HEK293 (cell line): ENCODE measurements around the gene TTC33.

Experiments
- CTCF ChIA-PET: fragments of 350-600 bp; formaldehyde crosslinking; extraction: SDS; loops from one replicate; lab custom pipeline; 2021; ENCODE audit warnings: antibody characterized with exemption; lab: Yijun Ruan, JAX
- POLR2A ChIA-PET: fragments of 300-600 bp; formaldehyde crosslinking; extraction: SDS; loops from one replicate; lab custom pipeline; 2020; ENCODE audit warnings: antibody characterized with exemption, inconsistent platforms; lab: Yijun Ruan, JAX
- H3K27ac ChIP-seq: fragments of 200-500 bp; sonication (Bioruptor generic); 2 replicates; pipeline ENCODE4 v1.5.1; 2014; ENCODE audit warnings: low read depth, low read length, control low read depth, inconsistent platforms; ENCODE audit errors: extremely low read depth
- H3K36me3 ChIP-seq, 2 experiments: fragments of 200-500 bp in 1 of 2; sonication (Bioruptor generic) in 1 of 2; 1 replicate in 1 of 2; 2 replicates in 1 of 2; pipeline ENCODE4 v1.5.1; 2014 to 2017; ENCODE audit warnings: inconsistent platforms in 2 of 2, low read length in 2 of 2; ENCODE audit not compliant: control insufficient read depth in 2 of 2, insufficient read depth in 1 of 2
- H3K4me1 ChIP-seq: fragments of 200-500 bp; sonication (Bioruptor generic); 2 replicates; pipeline ENCODE4 v1.5.1; 2014; ENCODE audit warnings: mild to moderate bottlenecking, low read length, inconsistent platforms; ENCODE audit not compliant: control insufficient read depth, insufficient read depth
- H3K4me3 ChIP-seq: 2 replicates; pipeline ENCODE4 v1.5.1; 2011; ENCODE audit warnings: low read depth, mild to moderate bottlenecking, control low read depth, low read length, moderate library complexity
- H3K9me3 ChIP-seq: fragments of 200-500 bp; sonication (Bioruptor generic); 2 replicates; pipeline ENCODE4 v1.5.1; 2014; ENCODE audit warnings: low read depth, low read length, inconsistent platforms; ENCODE audit not compliant: control insufficient read depth, insufficient read depth
- GLI2 ChIP-seq: fragments of 450-650 bp; formaldehyde crosslinking; IDR thresholded peaks from 2 replicates; pipeline ENCODE4; 2017; ENCODE audit warnings: missing biosample characterization, missing genetic modification characterization, low read depth, borderline replicate concordance
- KLF1 ChIP-seq: fragments of 450-650 bp; formaldehyde crosslinking; IDR thresholded peaks from 2 replicates; pipeline ENCODE4 v1.5.1; 2016; ENCODE audit warnings: missing biosample characterization, missing genetic modification characterization
- KLF7 ChIP-seq: fragments of 450-650 bp; formaldehyde crosslinking; IDR thresholded peaks from 2 replicates; pipeline ENCODE4 v1.5.1; 2016; ENCODE audit warnings: missing biosample characterization, missing genetic modification characterization, borderline replicate concordance
- SCRT1 ChIP-seq: fragments of 450-650 bp; formaldehyde crosslinking; IDR thresholded peaks from 2 replicates; pipeline ENCODE4 v1.5.1; 2016; ENCODE audit warnings: missing biosample characterization, missing genetic modification characterization, borderline replicate concordance
- ZBTB1 ChIP-seq: fragments of 450-650 bp; formaldehyde crosslinking; IDR thresholded peaks from 2 replicates; pipeline ENCODE4 v1.5.1; 2016; ENCODE audit warnings: missing biosample characterization, missing genetic modification characterization
- ZBTB17 ChIP-seq: fragments of 450-650 bp; formaldehyde crosslinking; IDR thresholded peaks from 2 replicates; pipeline ENCODE4 v1.5.1; 2016; ENCODE audit warnings: missing biosample characterization, missing genetic modification characterization
- ZEB2 ChIP-seq: fragments of 450-650 bp; formaldehyde crosslinking; IDR thresholded peaks from 2 replicates; pipeline ENCODE4 v1.5.1; 2016; ENCODE audit warnings: missing biosample characterization, missing genetic modification characterization
- ZNF121 ChIP-seq: fragments of 450-650 bp; formaldehyde crosslinking; IDR thresholded peaks from 2 replicates; pipeline ENCODE4 v1.5.1; 2016; ENCODE audit warnings: missing biosample characterization, missing genetic modification characterization
- ZNF140 ChIP-seq: fragments of 450-650 bp; formaldehyde crosslinking; IDR thresholded peaks from 2 replicates; pipeline ENCODE4 v1.5.1; 2016; ENCODE audit warnings: missing biosample characterization, missing genetic modification characterization
- ZNF146 ChIP-seq: fragments of 450-650 bp; formaldehyde crosslinking; IDR thresholded peaks from 2 replicates; pipeline ENCODE4 v1.5.1; 2016; ENCODE audit warnings: missing biosample characterization, missing genetic modification characterization
- ZNF214 ChIP-seq: fragments of 450-650 bp; formaldehyde crosslinking; IDR thresholded peaks from 2 replicates; pipeline ENCODE4 v1.5.1; 2017; ENCODE audit warnings: missing biosample characterization, mild to moderate bottlenecking, missing genetic modification characterization, borderline replicate concordance
- ZNF391 ChIP-seq: fragments of 450-650 bp; formaldehyde crosslinking; IDR thresholded peaks from 2 replicates; pipeline ENCODE4 v1.5.1; 2016; ENCODE audit warnings: low read depth, missing biosample characterization, missing genetic modification characterization, borderline replicate concordance
- ZNF404 ChIP-seq: fragments of 450-650 bp; formaldehyde crosslinking; IDR thresholded peaks from 2 replicates; pipeline ENCODE4 v1.5.1; 2017; ENCODE audit warnings: missing biosample characterization, missing genetic modification characterization
- ZNF510 ChIP-seq: fragments of 450-650 bp; formaldehyde crosslinking; IDR thresholded peaks from 2 replicates; pipeline ENCODE4 v1.5.1; 2018; ENCODE audit warnings: mild to moderate bottlenecking, missing genetic modification characterization, missing biosample characterization; ENCODE audit not compliant: insufficient replicate concordance
- ZNF514 ChIP-seq: fragments of 450-650 bp; formaldehyde crosslinking; IDR thresholded peaks from 2 replicates; pipeline ENCODE4 v1.5.1; 2016; ENCODE audit warnings: missing biosample characterization, missing genetic modification characterization
- ZNF521 ChIP-seq: fragments of 450-650 bp; formaldehyde crosslinking; IDR thresholded peaks from 2 replicates; pipeline ENCODE4 v1.5.1; 2017; ENCODE audit warnings: missing biosample characterization, mild to moderate bottlenecking, missing genetic modification characterization
- ZNF548 ChIP-seq: fragments of 450-650 bp; formaldehyde crosslinking; IDR thresholded peaks from 2 replicates; pipeline ENCODE4 v1.5.1; 2016; ENCODE audit warnings: missing biosample characterization, missing genetic modification characterization
- ZNF610 ChIP-seq: fragments of 450-650 bp; formaldehyde crosslinking; IDR thresholded peaks from 2 replicates; pipeline ENCODE4 v1.5.1; 2016; ENCODE audit warnings: missing biosample characterization, missing genetic modification characterization, borderline replicate concordance
- ZNF623 ChIP-seq: fragments of 450-650 bp; formaldehyde crosslinking; IDR thresholded peaks from 2 replicates; pipeline ENCODE4 v1.5.1; 2016; ENCODE audit warnings: missing biosample characterization, missing genetic modification characterization
- ZNF776 ChIP-seq: fragments of 450-650 bp; formaldehyde crosslinking; IDR thresholded peaks from 2 replicates; pipeline ENCODE4 v1.5.0; 2017; ENCODE audit warnings: missing biosample characterization, missing genetic modification characterization, borderline replicate concordance
- ZNF777 ChIP-seq: fragments of 450-650 bp; formaldehyde crosslinking; IDR thresholded peaks from 2 replicates; pipeline ENCODE4 v1.5.1; 2017; ENCODE audit warnings: missing biosample characterization, missing genetic modification characterization, borderline replicate concordance
- ZNF837 ChIP-seq: fragments of 450-650 bp; formaldehyde crosslinking; IDR thresholded peaks from 2 replicates; pipeline ENCODE4 v1.5.1; 2016; ENCODE audit warnings: missing biosample characterization, missing genetic modification characterization
- ZSCAN30 ChIP-seq: fragments of 450-650 bp; IDR thresholded peaks from 2 replicates; pipeline ENCODE4 v1.5.1; 2018; ENCODE audit warnings: missing biosample characterization, mild to moderate bottlenecking, missing genetic modification characterization, moderate library complexity
- ZXDB ChIP-seq: fragments of 450-650 bp; formaldehyde crosslinking; IDR thresholded peaks from 2 replicates; pipeline ENCODE4 v1.5.1; 2016; ENCODE audit warnings: missing biosample characterization, missing genetic modification characterization
- TF ChIP-seq, protein P1 (sequence below): sonication (generic); formaldehyde crosslinking; IDR thresholded peaks from 2 replicates; pipeline ENCODE4 v1.8.1; 2022; ENCODE audit warnings: mild to moderate bottlenecking, moderate library complexity, missing genetic modification reagents

The TTC33 gene

DNA sequence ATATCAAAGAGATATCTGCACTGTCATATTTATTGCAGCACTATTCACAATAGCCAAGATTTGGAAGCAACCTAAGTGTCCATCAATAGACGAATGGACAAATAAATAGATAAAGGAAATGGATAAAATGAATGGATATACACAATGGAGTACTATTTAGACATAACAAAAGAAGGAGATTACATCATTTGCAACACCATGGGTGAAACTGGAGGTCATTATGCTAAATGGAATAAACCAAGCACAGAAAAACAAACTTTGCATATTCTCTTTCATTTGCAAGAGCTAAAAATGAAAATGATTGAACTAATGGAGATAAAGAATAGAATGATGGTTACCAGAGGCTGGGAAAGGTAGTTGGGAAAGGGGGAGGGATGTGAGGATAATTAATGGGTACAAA is 231.1 kb downstream of the TTC33 start:
- CTCF ChIA-PET, result no interaction called here
- H3K4me3 ChIP-seq, result no peak overlapping the region
- H3K27ac ChIP-seq, result no peak overlapping the region
- POLR2A ChIA-PET, result no interaction called here
- H3K9me3 ChIP-seq, result no peaks in the 10 kb centered on the region
- no peaks in the 10 kb centered on the region for H3K36me3 ChIP-seq
- TF ChIP-seq ZNF140 (tag by site-specific recombination) (no peak), GLI2 (tag by site-specific recombination) (no peak), ZNF391 (tag by site-specific recombination) (no peak), ZNF214 (tag by site-specific recombination) (no peak), ZNF514 (tag by site-specific recombination) (no peak), ZNF146 (tag by site-specific recombination) (no peak), ZNF610 (tag by site-specific recombination) (no peak)
- TF ChIP-seq, protein P1, sequence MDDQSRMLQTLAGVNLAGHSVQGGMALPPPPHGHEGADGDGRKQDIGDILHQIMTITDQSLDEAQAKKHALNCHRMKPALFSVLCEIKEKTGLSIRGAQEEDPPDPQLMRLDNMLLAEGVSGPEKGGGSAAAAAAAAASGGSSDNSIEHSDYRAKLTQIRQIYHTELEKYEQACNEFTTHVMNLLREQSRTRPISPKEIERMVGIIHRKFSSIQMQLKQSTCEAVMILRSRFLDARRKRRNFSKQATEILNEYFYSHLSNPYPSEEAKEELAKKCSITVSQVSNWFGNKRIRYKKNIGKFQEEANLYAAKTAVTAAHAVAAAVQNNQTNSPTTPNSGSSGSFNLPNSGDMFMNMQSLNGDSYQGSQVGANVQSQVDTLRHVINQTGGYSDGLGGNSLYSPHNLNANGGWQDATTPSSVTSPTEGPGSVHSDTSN, result no peak
- H3K4me1 ChIP-seq, result no peaks in the 10 kb centered on the region

DNA sequence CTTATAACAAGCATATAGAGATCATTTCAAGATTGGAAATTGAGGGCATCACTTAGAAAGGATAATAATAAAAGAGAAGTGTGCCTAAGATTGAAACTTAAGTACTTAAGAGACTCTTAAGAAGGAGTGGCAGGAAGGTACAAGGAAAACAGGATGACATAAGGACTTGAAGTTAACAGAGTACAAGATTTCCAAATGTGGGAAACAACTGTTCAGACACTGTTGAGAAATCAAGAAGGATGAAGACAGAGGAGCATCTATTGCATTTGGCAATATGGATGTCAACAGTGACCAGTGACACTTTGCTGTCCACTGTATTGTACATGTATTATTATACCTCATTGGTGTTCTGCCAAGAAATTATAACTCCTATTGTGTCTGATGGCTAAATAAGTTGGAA is 233.8 kb downstream of the TTC33 start:
- CTCF ChIA-PET, result interaction anchor here (0.6 kb wide), 1 partner anchor 358 kb away, joined by 3 read pairs; no protein-coding TSS in a partner anchor
- Histone ChIP-seq H3K27ac (no peak overlapping the region), H3K4me3 (no peak overlapping the region), H3K36me3 (no peaks in the 10 kb centered on the region)
- POLR2A ChIA-PET, result no interaction called here
- TF ChIP-seq ZBTB1 (tag by site-specific recombination) (no peak), ZNF121 (tag by site-specific recombination) (no peak), ZNF521 (no peak), ZNF776 (no peak), ZNF548 (tag by site-specific recombination) (no peak), ZNF837 (no peak)
- TF ChIP-seq, all 188 proteins: peak for 0
- H3K4me1 ChIP-seq, result no peaks in the 10 kb centered on the region
- H3K9me3 ChIP-seq, result no peaks in the 10 kb centered on the region

DNA sequence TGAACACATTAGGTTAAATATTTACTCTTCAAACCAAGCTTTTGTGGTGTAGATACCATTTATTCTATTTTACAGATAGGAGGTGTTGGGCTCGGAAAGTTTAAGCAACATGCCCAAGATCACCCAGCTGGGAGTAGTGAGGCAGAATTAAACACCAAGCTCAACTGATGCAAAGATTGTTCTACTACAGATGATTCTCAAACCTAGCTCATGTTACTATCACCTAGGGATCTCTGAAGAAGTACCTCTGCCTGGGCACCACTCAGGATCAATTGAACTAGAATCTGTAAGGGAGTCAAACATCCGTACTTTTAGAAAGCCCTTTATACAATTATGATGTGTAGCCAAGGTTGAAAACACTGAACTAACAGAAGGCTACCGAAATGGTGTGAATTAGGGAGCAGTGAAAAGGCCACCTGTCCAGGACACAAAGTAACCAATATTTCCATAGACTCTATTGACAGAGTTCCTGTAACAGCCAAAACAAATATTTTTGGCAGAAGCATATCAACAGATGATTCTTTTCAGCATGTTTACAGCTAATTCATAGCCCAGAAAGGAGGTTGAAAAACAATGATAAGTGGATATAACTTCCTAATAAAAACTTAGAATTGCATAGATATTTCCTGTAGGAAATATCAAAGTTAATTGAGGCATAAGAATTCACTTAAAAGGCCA is 234.5 kb downstream of the TTC33 start:
- H3K9me3 ChIP-seq, result no peaks in the 10 kb centered on the region
- H3K4me3 ChIP-seq, result no peak overlapping the region
- CTCF ChIA-PET, result interaction anchor here (0.6 to 0.7 kb wide), 2 partner anchors 10 to 359 kb away, joined by 3 to 4 read pairs; no protein-coding TSS in a partner anchor
- POLR2A ChIA-PET, result no interaction called here
- H3K27ac ChIP-seq, result no peak overlapping the region
- no peak for TF ChIP-seq ZBTB17 (tag by site-specific recombination)
- TF ChIP-seq, protein P1, result no peak
- TF ChIP-seq, all 188 proteins: peak for 0
- H3K4me1 ChIP-seq, result no peaks in the 10 kb centered on the region
- H3K36me3 ChIP-seq, result no peaks in the 10 kb centered on the region

DNA sequence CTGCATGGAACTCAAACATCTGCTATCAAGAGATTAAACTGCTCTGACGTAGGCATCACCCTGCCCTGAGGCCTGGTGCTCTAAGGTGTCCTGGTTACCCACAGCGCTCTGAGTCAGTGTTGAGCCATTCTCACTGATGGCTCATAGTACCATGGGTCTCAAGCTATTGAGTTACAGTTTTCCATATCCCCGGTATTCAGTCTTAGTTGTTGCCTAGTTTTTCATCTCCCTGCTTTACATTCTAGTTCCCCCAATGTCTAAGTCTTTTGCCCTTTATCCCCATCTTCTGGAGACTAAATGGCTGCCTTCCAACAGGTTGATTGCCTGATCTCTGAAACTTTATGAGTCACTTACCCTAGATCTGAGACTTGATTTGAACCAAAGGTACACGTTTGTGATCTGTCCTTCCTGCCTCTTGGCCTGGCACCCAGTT is 237.3 kb downstream of the TTC33 start:
- no peaks in the 10 kb centered on the region for H3K9me3 ChIP-seq
- ChIA-PET POLR2A (no interaction called here), CTCF (interaction anchor here (0.6 kb wide), 1 partner anchor 797 kb away, joined by 3 read pairs; no protein-coding TSS in a partner anchor)
- TF ChIP-seq KLF7 (tag by site-specific recombination), result no peak
- TF ChIP-seq KLF1 (tag by site-specific recombination), result no peak
- TF ChIP-seq ZSCAN30, result no peak
- no peak for TF ChIP-seq ZNF510 (tag by site-specific recombination)
- no peak for TF ChIP-seq ZNF391 (tag by site-specific recombination)
- TF ChIP-seq ZEB2, result no peak
- no peak for TF ChIP-seq ZNF404 (tag by site-specific recombination)
- no peak for TF ChIP-seq ZNF623 (tag by site-specific recombination)
- TF ChIP-seq SCRT1 (tag by site-specific recombination), result no peak
- no peak for TF ChIP-seq ZNF777 (tag by site-specific recombination)
- TF ChIP-seq ZXDB (tag by site-specific recombination), result no peak
- no peaks in the 10 kb centered on the region for H3K4me1 ChIP-seq
- no peaks in the 10 kb centered on the region for H3K36me3 ChIP-seq
- no peak overlapping the region for H3K27ac ChIP-seq
- H3K4me3 ChIP-seq, result no peak overlapping the region
